B cell (primary cell): ENCODE measurements around the gene CCDC178.

Experiments
- CTCF ChIP-seq: fragments of 200-600 bp; IDR thresholded peaks from one replicate; pipeline ENCODE4 v1.8.0; 2022; ENCODE audit warnings: antibody characterized with exemption, mild to moderate bottlenecking
- EZH2 ChIP-seq: IDR thresholded peaks from 2 replicates; pipeline ENCODE4 v1.6.1; 2012; ENCODE audit warnings: borderline replicate concordance, low read depth, mild to moderate bottlenecking, moderate library complexity, low read length; ENCODE audit not compliant: insufficient read depth, poor library complexity, severe bottlenecking

- no peak for TF ChIP-seq CTCF
- TF ChIP-seq EZH2 = no peak
Measured at GRCh38 chr18:32968248-32968647, 472.3 kb downstream of the CCDC178 start.
